Peyer's patch (tissue), 4 donors: ENCODE results near the gene KATNAL1.

Experiments used
- CTCF ChIP-seq, 6 experiments: fragments of 450-650 bp in 4 of 6; fragments of 200-600 bp in 2 of 6; sonication (generic) in 1 of 6; IDR thresholded peaks; one replicate each; pipeline ENCODE4 v1.5.1; 2017 to 2019; ENCODE audit warnings: antibody characterized with exemption in 6 of 6, mild to moderate bottlenecking in 3 of 6, moderate library complexity in 1 of 6
- POLR2A ChIP-seq, 2 donors: fragments of 450-650 bp; IDR thresholded peaks; one replicate each; pipeline ENCODE4 v1.5.1; 2017; ENCODE audit warnings: antibody characterized with exemption in 2 of 2, mild to moderate bottlenecking in 2 of 2, moderate library complexity in 2 of 2

- no peak for TF ChIP-seq CTCF (IDR thresholded peaks at IDR 0.05)
- TF ChIP-seq POLR2A (IDR thresholded peaks at IDR 0.05): no peak
Observed at GRCh38 chr13:30331331-30331771, 24.0 kb upstream of the KATNAL1 start.
